Glomerular visceral epithelial cell (primary cell): ENCODE data around the gene ERICH4.
"Not testable (repeated sequence)": the region's sequence is repeated elsewhere in the genome, so short reads cannot be mapped to it uniquely, and the experiment has no call there.

ENCODE experiments used
- DNase-seq: peaks from one replicate; pipeline ENCODE4 v3.0.0-alpha.2; 2016; ENCODE audit errors: extremely low spot score

The ERICH4 gene

DNA sequence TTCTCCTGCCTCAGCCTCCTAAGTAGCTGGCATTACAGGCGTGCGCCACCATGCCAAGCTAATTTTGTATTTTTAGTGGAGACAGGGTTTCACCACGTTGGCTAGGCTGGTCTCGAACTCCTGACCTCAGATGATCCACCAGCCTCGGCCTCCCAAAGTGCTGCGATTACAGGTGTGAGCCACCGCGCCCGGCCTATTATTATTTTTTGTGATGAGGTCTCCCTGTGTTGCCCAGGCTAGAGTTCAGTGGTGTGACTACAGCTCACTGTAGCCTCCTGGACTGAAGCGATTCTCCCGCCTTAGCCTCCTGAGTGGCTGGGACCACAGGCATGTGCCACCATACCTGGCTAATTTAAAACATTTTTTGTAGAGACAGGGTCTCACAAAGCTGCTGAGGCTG lies 7.6 kb upstream of the ERICH4 start:
- DNase-seq, result not testable (repeated sequence)

DNA sequence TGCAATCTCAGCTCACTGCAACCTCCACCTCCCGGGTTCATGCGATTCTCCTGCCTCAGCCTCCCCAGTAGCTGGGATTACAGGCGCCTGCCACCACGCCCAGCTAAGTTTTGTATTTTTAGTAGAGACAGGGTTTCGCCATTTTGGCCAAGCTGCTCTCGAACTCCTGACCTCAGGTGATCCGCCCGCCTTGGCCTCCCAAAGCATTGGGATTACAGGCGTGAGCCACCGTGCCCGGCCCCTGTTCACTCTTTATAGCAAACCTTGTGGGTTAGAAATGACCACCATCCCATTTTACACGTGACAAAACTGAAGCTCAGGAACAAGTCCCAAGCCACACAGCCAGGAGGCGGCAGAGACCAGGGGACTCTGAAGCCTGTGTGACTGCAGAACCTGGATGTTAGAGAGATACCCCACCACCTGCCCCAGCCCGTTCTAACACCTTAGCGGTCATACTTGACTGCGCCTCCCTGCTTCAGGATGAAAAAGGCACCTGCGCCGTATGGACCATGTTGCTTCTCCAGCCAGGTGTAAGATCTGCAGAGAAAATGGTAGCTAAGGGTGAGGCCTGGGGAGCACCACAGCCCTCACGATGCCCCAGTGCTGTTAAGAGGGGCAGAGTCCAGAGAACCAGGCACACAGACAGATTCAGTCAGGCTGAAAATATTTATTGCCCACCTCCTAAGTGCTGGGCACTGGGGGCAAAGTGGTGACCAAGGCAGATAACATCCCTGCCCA lies 6.9 kb upstream of the ERICH4 start:
- DNase-seq, result no peak

DNA sequence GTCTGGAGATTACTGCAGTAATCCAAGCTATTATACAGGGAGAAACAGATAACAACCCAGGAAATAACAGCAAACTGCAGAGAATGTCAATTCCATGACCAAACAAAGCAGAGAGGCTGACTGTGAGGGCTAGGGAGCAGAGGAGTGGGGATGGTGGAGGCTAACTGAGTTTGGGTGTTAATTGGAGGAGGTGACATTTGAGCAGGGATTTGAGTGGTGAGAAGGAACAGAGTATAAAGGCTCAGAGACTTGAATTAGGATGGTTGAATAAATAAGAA lies 6.3 kb upstream of the ERICH4 start:
- no peak for DNase-seq

DNA sequence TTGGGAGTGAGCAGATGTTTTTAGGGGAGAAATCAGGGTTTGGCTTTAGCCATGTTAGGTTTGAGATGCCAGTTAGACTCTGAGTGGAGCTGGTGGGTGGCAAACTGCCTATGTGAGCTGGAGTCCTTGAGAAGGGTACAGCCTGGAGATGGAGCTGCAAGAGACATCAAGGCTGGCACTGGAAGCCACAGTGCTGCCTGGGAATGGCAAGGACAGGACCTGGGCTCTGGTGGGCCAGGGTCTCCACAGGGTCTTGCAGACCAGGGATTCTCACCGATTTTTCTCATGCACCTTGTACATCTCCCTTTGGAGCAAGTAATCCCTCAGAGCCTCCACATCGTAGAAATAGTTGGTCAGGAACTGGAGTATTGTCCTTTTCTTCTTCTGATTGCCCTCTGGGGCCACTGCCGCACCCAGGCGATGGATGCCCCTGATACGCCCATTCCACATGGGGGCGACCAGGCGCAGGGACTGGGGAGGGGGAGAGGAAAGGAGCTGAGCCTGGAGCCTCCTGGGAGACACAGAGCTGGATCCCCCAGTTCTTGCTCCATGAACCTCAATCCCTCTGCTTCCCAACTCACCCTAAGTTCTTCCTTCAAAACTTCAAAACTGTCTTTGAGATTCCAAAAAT lies 4.9 kb upstream of the ERICH4 start:
- no peak for DNase-seq

DNA sequence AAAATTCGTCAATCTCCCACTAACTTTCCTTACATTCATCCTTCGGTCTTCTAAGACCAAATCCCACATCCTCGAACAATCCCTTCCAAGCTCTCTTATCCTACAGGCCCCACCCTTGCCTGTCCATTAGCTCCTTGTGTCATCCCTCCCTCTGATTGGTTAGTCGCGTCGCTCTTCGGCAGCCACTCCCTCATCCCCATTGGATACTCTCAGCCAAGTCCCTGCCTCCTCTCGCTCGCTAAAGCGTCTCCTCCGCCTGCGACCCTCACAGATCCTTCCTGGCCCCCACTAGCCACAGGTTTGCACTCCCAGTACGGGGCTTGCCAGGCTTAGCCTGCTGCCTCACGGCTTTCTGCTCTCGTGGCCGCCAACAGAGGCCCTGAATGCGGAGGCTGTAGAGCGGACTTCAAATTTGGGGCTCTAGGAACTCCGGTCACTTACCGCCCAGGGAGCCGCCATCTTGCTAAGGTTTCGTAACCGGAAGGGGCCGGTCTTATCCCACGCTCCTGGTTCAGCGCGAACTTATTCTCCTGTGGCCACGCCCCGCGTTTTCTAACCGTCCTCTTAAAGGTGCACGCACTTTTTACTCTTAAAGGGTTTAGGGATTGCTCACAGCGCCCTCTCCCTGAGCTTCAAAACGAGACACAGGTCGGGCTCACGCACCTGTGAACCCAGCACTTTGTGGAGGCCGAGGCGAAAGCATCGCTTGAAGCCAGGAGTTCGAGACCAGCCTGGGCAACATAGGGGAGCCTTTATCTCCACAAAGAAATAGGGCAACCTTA lies 3.3 kb upstream of the ERICH4 start, which contains the start of gene DMAC2:
TSS of gene DMAC2 (minus strand) at position 472 of the 782 bp plus-strand sequence. CDS start at position 459, 13 bp downstream.
- DNase-seq, result peak; percentile 97

DNA sequence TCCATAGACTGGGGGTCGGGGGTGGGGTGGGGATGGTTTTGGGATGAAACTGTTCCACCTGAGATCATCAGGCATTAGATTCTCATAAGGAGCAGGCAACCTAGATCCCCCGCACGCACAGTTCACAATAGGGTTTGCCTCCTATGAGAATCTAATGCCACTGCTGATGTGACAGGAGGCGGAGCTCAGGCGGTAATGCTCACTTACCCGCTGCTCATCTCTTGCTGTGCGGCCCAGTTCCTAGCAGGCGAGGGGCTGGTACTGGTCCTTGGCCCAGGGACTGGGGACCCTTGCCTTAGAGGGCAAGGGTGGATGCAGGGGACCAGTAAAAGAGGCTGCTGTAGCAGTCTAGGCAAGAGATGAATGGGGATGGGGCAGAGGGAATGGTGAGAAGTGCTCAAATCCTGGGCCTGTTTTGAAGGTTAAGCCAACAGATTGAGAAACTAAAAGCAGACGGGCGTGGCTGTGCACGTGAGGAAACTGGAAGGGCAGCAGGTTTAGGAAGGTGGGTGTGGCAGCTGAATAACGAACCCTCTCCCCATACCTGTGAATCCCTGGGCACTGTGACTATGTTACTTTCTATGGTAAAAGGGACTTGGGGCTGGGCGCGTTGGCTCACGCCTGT lies 1.5 kb upstream of the ERICH4 start:
- no peak for DNase-seq

DNA sequence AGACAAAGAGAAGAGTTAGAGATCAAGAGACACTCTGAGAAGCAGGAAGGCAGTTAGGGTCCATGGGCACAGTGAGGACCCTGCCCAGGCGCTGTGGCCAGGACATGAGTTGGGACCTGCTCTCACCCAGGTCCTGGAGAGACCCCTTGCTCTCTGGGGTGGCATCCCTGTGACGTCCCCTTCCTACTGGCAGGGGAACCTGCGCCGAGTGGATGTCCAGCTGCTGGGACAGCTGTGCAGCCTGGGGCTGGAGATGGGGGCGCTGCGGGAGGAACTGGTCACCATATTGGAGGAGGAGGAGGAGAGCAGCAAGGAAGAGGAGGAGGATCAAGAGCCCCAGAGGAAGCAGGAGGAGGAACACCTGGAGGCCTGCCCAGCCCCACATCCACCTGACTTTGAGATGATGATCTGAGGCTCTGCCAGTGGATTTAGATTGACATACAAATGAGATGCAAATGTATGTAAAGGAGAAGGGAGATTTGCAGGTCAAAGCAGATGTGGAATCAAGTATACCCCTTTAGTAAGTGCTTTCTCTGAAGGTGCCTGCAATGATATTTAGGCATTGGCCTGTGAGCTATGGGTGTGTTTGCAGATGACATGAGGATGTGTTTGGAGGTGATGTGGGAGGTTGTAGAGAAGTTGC lies 978 bp downstream of the ERICH4 start:
- no peak for DNase-seq

DNA sequence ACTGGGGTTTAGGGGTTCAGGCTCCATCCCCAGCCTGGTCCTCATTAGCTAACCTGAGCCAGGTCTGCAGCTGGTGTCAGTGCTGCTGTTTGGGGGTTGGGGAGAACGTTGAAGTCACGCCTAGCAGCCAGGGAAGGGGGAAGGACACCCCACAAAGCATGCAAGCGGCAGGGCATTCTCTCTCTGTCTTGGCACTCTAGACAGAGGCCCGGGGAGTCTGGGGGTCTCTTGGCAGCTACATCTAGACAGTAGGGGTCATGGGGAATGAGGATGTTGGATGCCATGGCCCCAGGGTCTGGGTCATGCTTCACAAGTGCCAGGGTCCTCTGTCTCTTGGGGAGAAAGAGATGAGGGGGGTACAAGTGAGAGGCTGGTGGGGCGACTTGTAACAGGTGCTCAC lies 2.6 kb downstream of the ERICH4 start:
- DNase-seq, result no peak

DNA sequence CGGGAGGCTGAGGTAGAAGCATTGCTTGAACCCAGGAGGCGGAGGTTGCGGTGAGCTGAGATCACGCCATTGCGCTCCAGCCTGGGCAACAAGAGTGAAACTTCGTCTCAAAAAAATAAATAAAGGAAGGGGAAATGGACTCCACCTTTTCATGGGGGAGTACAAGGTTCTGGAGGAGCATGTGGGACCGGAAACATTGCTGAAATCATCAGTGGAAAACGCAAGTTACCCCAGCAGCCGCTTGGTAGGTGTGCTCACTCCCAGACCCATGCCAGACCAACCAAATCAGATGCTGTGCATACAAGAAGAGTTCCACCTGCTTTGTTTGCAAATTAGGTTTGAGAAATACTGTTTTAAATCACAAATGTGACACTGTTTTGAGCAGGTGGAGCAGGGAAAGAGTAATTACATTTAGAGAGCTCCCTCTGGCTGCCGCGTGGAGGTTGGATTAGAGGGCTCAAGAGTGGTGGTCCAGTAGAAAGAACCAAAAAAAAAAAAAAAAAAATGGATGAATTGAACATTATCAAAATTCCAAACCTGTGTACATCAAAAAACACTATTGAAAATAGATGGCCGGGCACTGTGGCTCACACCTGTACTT lies 4.9 kb downstream of the ERICH4 start:
- DNase-seq, result no peak

DNA sequence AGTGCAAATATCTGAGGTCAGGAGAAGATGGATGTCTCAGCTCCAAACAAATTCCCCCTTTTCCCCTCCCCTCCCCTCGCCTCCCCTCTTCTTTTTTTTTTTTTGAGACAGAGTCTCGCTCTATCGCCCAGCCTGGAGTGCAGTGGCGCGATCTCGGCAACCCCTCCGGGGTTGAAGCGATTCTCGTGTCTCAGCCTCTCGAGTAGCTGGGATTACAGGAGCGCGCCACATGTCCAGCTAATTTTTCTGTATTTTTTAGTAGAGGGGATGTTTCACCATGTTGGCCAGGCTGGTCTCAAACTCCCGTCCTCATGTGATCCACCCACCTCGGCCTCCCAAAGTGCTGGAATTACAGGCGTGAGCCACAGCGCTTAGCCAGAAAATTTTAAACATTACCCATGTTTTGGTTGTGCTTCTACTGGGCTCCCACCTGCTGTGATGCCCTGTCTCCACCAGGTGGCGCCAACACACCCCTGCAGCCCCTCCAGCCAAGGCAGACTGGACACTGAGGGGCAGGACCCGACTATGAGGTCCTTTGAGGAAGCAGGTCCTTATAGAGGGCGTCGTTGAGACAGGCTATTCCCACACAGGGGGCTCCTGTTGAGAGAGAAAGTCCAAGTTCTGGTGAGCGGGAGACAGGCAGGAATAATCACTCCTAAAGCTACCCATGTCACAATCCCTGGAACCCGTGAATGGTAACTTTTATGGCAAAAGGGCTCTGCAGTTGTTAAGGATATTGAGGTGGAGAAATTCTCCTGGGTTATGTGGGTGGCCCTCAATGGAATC lies 6.3 kb downstream of the ERICH4 start:
- DNase-seq, result peak; percentile 70

DNA sequence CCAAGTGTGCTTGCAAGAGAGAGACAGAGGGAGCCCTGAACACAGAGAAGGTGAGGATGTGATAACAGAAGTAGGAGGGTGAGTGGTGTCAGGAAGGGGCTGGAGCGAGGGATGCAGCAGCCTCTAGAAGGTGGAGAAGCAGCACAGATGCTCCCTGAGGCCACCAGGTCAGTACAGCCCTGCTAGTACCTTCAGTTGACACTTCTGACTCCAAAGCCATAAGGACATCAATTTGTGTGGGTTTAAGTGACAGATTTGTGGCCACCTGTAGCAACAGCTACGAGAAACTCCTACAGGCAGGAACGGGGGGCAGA lies 6.9 kb downstream of the ERICH4 start:
- no peak for DNase-seq

DNA sequence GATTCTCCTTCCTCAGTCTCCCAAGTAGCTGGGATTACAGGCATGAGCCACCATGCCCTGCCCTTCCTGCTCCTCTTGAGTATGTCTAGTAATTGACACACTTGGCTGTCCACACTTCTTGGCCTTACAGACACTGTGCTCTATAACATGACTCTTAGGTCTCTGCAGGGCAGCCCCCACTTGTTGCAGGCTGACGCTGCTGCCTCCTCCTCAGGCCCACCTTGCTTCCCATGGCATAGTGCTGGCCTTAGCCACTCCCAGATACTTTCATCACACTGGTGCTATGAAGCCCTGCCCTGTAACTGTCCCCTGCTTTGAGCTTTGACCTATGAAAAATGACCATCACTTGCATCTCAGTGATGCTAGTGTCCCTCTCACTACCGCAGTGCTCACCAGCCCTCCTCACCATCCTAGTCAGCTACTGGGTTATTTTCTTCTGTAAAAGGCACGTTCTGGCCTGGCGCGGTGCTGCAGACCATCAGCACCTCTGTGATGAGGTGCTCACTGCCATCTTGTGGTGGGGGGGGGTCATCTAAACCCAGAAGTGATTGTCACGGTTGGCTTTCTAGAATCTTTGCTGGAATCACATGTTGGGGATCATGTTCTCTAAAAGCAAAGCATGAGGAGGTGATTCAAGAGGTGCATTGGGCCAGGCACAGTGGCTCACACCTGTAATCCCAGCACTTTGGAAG lies 9.8 kb downstream of the ERICH4 start:
- no peak for DNase-seq

DNA sequence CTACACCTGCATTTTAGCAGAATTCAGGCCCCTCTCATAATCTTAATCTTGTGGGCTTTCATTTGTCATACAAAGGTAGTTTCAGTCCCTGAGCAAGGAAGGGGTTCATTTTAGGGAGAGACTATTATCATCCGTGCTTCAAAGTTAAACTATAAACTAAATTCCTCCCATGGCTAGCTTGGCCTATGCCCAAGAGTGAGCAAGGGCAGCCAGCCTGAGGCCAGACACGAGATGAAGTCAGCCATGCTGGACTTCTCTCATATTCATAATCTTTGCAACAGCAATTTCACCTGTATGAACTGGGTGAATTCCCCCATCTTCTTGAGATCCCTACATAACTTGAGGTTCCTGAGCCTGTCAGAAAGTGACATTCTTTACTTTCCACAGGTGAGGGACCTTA lies 13.0 kb downstream of the ERICH4 start:
- no peak for DNase-seq

DNA sequence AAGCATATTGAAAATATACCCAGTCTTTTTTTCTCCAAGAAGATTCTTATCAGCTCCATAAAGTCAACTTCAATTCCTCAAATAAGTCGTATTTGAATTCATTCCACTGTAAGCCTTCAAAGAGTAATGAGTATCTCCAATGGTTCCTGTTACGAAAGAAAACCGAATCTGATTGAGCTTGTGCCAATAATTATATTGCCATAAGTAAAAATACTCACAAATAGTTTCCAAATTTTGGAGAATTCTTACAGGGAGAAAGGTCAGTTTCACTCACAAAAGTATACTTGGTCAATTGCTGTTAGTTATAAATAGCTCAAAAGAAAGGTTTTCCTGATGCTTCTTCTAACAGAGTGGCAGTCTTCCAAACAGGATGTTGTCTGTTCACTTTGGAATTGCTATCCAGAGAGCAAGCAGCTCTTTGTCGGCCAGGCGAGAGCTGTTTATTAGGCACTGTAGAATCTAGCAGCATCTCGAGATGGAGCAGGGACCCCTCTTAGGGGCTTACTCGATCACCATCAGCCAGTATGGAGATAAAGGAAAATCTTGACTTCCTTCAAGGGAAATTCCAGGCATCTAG lies 13.5 kb downstream of the ERICH4 start:
- no peak for DNase-seq

DNA sequence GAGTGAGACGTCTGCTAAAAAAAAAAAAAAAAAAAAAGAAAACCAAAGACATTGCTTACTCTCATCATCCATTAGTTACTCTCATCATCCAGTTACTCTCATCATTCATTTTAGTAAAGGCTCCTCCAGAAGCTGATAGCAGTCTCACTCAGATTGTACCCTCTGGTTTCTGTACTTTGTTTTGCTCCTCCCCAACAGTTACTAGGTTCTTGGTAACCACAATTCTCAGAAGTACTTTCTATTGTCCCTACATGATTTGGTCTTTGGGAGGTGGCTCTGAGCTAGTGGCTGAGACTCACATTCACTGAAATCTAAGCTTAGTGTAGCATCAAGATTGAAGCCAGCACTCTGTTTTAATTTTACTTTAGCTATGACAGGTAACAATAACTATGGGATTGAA lies 14.3 kb downstream of the ERICH4 start:
- DNase-seq, result no peak

DNA sequence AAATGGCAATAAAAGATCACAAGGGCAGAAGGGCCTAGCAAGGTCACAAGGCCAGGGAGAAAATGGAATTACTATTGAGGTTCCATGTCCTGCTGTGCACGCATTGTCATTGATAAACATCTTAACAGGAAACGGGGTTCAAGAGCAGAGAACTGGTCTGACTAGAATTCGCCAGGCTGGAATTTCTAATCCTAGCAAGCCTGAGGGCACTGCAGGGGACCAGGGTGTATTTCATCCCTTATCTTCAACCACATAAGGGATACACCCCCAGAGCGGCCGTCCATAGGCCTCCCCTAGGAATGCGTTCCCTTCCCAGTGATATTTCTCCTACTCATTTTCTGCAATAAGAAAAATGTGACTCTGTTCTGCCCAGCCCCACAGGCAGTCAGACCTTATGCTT lies 19.5 kb downstream of the ERICH4 start:
- no peak for DNase-seq

DNA sequence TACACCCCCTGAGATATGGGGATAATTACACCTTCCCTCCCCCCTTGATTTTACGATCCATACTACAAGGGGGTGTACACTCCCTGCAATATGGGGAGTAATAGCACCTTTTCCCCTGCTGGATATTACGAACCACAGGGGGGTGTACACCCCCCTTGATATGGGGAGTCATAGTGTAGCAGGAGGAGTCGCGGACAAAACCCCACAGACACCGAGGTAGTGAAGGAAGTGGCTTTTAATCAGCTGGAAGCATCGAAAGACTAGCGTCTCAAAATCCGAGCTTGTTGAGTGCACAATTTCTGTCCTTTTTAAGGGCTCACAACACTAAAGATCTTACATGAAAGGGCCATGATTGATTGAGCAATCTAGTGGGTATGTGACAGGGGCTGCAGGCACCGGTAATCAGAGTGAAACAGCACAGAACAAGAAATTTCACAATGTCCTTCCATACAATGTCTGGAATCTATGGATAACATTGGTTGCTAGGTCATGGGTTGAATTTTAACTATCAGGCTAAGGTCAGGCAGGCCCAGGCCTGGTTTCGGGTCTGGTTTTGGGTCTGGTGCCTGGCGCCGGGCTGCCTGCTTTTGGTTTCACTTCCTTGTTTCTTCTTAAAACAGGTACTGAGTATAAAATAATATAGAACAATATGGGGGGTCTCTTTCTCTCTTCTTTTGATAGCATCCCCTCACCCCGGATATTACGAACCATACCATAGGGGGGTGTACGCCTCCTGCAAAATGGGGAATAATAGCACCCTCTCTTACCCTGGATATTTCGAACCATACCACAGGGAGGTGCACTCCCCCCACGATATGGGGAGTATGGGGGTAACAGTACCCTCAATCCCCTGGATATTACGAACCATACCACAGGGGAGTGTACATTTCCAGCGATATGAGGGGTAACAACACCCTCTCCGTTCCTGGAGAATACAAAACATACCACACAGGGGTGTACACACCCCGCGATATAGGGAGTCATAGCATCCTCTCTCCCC lies 20.6 kb downstream of the ERICH4 start:
- DNase-seq, result not testable (repeated sequence)

DNA sequence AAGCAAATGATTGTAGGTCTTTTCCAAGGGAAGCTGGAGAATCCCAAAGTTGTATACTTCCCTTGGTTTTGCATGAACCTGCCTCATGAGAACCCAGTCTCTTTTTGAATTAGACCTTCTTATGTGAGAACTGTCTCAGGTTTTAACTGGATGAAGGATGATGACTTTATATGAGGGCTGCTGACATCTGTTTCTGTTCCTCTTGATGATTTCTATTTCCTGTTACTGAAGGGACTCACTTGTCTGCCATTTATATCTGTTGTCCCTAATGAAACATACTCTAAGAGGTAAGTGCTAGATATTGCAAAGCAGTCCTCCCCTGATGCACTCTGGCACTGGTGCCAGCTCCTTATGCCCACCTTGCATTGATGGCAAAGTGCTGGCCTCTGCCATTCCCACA lies 33.6 kb downstream of the ERICH4 start:
- DNase-seq, result no peak

DNA sequence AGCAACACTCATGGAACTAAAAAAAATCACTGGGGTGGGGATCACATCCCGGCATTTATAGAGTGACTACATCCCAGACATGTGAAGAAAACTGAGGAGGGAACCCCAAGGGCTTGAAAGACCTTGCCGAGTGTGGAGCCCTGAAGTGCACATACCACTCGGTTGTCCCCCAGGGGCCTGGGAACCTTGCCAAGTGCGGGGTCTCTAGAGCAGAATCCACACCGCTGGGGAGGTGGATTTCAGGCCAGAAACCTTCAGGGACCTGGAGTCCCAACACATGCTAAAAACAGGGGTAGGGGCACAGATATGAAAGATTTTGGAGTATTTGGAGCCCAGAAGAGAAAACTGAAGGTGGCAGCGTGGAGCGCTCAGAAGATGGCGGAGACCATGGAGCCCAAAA lies 35.2 kb downstream of the ERICH4 start:
- DNase-seq, result no peak
